AG09319 (cell line): ENCODE data around the gene GOSR1.
A peak's percentile ranks its signal among the peaks of the same experiment; 100 is the strongest.

Experiments used
- DNase-seq: peaks from one replicate; pipeline ENCODE4 v3.0.0-alpha.2; 2010; ENCODE audit warnings: low read depth; ENCODE audit errors: extremely low read depth
- CTCF ChIP-seq: IDR thresholded peaks from 2 replicates; pipeline ENCODE4 v1.5.1; 2011; ENCODE audit warnings: low read depth, mild to moderate bottlenecking, inconsistent platforms, low read length, moderate library complexity

GOSR1 gene

GRCh38 chr17:30505868-30506417 is 28.7 kb downstream of the GOSR1 start:
- DNase-seq = no peak
- no peak for TF ChIP-seq CTCF

GRCh38 chr17:30506481-30506880 is 29.3 kb downstream of the GOSR1 start:
- DNase-seq = no peak

GRCh38 chr17:30513346-30513745 is 36.1 kb downstream of the GOSR1 start:
- DNase-seq = no peak
- no peak for TF ChIP-seq CTCF

More at GRCh38 chr17:30506481-30506880, 29.3 kb downstream of the GOSR1 start:
- no peak for TF ChIP-seq CTCF

- DNase-seq = no peak
- no peak for TF ChIP-seq CTCF
Measured at GRCh38 chr17:30514895-30515596, 37.8 kb downstream of the GOSR1 start.

- no peak for DNase-seq
- TF ChIP-seq CTCF = no peak
Measured at GRCh38 chr17:30517786-30518185, 40.6 kb downstream of the GOSR1 start.

- TF ChIP-seq CTCF = no peak
Measured at GRCh38 chr17:30519166-30519565, 42.0 kb downstream of the GOSR1 start.

GRCh38 chr17:30519707-30520106 is 42.5 kb downstream of the GOSR1 start:
- no peak for TF ChIP-seq CTCF
- peak; percentile 76 for DNase-seq

More at GRCh38 chr17:30519166-30519565, 42.0 kb downstream of the GOSR1 start:
- no peak for DNase-seq
